HG03139 (cell line): Measurements from ENCODE around the gene TMEM60.

ENCODE experiments used
- ATAC-seq: cut with Tn5 transposase; IDR thresholded peaks from one replicate; pipeline ENCODE4 v1.9.1; 2021; ENCODE audit not compliant: unreplicated experiment

Gene TMEM60

DNA sequence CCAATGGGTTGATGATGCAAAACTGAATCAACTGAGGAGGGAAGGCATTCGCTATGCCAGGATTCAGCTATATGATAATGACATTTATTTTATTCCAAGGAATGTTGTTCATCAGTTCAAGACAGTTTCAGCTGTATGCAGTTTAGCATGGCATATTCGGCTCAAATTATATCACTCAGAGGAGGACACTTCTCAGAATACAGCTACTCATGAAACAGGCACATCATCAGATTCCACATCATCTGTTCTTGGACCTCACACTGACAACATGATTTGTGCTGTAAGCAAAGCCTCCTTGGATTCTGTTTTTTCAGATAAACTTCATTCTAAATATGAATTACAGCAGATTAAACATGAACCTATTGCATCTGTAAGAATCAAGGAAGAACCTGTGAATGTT is 19.7 kb downstream of the TMEM60 start:
- no peak for ATAC-seq

DNA sequence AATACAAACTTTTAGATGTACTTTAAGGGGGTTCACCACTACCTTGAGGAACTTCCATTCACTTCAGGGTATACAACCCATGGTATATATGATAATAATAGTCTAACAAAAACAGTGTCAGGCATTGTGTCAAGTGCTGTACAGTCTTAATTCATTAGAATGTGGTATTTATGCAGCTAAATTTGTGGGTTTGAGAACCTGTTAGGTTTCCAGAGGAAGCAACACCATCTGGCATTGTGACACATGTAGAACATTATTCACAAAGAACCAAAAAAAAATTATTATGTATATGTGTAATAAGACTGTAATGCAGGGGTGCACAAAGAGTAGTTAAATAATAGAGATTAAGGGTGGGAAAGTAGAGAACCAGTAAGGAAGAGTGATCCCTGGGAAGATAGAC is 26.3 kb downstream of the TMEM60 start:
- ATAC-seq: no peak

DNA sequence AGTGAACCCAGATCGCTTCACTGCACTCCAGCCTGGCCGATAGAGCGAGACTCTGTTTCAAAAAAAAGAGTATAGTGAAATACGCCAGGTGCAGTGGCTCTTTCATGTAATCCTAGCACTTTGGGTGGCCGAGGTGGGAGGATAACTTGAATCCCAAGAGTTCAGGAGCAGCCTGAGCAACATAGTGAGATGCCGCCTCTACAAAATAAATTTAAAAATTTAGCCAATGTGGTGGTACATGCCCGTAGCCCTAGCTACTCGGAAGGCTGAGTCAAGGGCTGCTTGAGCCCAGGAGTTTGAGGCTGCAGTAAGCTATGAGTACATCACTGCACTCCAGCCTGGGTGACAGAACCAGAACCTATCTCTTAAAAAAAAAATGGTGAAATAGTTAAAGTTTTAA is 27.9 kb downstream of the TMEM60 start:
- ATAC-seq: no peak

DNA sequence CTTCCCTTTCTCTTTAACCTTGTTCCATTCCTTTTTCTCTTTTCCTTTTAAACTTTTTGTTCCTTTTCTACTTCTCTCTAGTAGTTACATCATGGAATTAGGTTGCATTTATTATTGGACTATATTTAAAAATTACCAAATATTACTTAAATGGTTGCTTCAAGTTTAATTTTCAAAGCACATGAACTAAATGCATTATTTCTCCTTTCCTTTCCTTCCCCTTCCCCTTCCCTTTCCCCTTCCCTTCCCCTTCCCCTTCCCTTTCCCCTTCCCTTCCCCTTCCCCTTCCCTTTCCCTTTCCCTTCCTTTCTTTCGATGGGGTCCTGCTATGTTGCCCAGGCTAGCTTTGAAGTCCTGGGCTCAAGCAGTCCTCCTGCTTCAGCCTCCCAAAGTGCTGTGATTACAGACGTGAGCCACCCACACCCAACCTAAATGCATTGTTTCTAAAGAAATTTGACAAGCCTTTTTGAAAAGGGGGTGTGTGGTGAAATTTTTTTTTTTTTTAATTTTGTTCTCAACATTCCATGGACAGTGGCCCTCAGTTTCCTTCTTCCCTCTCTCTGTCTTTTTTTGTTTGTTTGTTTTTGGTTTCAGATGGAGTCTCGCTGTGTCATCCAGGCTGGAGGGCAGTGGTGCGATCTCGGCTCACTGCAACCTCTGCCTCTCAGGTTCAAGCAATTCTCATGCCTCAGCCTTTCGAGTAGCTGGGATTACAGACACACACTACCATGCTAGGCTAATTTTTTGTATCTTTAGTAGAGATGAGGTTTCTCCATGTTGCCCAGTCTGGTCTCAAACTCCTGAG is 31.2 kb downstream of the TMEM60 start:
- no peak for ATAC-seq

DNA sequence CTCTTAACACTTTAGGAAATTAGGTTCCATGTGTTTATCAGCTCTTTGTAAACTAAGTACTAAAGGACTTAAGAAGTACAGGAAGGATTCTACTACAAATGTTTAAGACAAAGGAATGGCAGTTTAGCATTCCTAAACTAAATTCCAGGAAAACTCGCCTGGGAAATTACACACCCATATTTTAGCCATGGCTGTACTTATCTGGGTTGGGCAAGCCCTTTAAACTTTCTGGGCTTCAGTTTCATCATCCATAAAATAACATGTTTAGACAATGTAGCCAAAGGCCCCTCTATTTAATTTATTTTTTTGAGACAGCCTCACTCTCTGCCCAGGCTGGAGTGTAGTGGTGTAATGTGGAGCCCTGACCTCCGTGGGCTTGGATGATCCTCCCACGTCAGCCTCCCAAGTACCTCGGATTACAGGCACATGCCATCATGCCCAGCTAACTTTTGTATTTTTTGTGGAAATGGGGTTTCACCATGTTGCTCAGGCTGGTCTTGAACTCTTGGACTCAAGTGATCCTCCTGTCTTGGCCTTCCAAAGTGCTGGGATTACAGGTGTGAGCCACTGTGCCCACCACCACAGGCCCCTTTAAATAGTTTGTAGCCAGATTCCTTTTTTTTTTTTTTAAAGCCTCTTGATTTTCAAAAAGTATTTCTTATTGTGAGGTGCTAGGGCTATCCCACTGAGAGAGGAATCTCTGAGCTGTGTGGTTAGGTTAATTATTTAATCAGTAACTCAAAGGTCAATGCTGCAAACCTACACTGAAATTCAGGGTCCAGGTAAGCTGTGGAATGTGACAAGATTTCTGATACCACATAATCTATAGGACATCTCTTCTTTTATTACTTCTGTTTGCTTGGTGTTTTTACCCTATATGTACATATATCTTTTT is 32.1 kb downstream of the TMEM60 start:
- no peak for ATAC-seq

DNA sequence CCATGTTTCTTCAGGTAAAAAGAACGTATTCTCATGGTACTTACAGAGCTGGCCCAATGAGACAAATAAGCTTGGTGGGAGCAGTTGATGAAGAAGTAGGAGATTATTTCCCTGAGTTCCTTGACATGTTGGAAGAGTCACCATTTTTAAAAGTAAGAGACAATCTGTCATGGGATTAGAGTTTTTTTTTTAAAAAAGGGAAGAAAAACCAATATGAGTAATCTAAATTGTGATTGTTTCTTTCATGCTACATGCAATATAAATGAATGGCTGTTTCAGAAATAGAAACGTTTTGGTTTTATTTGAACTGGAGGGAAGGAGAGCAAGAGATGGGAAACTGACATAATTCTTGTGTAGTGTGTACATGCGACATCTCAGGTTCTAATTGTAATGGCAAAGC is 32.8 kb downstream of the TMEM60 start:
- ATAC-seq: no peak

DNA sequence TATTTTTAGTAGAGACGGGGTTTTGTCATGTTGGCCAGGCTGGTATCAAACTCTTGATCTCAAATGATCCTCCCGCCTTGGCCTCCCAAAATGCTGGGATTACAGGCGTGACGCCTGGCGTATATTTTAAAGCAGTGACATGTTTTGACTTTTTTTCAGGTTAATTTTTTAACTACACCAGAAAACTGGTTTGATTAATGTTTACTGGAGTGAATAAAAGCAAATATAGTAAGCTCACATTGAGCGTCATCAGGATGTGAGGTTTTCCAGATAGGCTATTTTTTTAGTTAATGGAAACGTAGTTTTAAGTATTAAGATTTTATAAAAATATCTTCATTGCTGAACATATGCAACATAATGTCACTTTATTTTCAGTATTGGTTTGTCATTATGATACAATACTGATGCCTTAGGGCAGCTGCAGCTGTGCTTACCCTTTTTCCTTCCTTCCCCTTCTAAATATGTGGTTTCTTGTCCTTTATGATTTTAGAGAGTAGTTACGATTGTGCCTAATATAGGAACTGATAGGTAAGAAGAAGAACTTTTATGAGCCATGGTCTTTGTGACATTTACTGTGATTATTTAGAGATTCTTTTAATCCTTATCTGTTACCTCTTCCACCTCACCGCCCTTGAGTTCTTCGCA is 37.3 kb downstream of the TMEM60 start:
- no peak for ATAC-seq

DNA sequence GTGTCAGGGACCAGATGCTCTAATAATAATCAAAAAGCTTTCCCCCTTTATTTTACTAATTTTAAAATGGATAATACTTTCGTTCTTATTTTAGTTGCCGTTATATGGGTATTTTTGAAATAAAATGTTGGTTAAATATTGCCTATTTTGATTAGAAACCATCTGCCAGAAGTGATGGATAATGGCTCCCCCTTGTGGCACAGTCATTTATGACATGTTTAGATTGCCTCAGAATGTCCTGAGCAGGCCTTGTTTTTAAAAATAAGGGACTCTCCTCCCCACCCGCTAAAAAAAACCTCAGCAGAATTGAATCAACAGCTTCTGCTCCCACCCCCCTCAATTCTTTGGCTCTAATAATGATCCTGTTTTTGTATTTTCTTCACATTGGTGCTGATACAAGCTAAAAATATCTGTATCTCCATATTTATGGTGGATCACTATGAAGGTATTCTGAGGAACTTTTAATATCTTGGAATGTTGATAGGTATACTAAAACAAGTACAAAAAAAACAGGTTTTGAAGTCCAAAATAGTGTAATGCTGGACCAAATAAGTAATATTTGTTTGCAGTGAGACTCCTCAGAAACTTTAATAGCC is 38.8 kb downstream of the TMEM60 start:
- ATAC-seq: no peak

DNA sequence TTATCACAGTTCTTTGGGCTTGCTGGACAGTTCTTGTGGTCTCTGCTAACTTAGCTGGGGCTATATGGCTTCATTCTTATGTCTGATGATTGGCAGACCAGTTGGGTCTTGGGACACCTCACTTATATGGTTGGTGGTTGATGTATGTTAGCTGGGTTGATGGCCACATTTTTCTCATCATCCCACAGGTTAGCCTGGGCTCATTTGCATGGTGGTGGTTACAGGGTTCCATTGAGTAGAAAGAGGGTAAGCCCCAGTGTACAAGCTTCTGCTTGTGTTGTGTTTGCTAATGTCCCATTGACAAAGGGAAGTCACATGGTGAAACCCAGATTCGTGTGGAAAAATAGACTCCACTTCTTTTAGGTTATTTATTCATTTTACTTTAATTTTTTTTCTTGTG is 40.6 kb downstream of the TMEM60 start:
- ATAC-seq: peak; percentile 78

DNA sequence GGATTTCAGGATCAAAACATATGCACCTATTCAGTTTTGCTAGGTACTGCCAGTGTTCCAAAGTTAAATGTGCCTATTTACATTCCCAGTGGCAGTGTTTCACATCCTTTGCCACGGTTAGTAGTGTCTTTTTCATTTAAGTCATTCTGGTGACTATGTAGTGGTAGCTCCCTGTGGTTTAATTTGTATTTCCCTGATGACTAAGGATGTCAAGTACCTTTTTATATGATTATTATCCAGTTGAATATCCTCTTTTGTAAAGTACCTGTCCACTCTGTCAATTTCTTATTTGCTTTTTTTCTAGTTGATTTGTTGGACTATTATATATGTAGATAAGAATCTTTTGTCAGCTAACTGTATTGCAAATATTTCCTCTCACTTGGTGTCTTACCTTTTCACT is 45.1 kb downstream of the TMEM60 start:
- ATAC-seq: no peak

DNA sequence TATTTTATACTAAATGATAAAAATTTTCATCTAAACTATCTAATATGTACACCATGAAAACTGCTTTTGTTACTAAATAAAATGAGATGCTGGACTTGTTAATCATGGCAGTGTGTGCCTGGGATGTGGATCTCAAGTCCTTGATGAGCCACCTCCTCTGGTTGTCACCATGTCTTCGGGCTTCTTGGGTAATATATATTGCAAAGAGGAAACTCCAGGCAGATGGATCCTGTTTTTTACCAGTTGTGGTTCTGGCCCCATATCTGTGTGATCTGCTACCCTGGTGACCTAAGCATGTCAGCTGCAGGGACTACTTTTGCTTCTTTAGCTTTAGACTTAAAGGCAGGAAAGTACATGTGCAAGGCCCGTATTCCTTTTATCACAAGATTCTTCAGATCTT is 46.2 kb downstream of the TMEM60 start:
- ATAC-seq: no peak

DNA sequence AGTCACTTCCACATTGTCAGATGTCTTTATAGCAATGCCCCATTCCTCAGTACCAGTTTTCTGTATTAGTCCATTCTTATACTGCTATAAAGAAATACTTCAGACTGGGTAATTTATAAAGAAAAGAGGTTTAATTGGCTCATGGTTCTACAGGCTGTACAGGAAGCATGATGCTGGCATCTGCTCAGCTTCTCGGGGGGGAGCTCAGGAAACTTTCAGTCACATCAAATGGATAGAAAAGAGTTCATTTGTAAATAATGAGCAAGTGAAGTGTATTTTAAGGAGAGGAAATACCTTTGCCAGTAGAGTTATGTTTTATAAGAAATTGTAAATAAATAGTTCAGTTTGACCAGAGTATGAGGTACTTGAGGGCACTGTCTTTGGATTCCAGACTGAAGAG is 50.5 kb downstream of the TMEM60 start:
- no peak for ATAC-seq

DNA sequence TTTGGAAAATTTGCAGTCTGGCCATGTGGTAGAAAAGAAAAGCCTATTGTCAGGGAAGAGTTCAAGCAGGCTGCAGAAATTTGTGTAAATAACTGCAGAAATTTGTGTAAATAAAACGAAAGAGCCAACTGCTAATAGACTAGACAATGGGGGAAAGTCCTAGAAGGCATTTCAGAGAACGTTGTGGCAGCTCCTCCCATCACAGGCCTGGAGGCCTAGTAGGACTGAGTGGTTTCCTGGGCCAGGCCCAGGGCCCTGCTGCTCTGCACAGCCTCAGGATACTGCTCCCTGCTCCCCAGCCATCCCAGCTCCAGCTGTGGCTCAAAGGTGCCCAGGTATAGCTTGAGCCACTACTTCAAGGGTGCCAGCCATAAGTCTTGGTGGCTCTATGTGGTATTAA is 51.1 kb downstream of the TMEM60 start:
- ATAC-seq: no peak

DNA sequence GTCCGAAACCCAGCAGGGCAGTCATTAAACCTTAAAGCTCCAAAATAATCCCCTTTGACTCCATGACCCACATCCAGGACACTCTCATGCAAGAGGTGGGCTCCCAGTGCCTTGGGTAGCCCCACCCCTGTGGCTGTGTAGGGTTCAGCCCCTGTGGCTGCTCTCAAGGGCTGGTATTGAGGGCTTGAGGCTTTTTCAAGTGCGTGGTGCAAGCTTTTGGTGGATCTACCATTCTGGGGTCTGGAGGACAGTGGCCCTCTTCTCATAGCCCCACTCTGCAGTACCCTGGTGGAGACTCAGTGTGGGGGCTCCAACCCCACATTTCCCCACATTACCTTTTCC is 51.4 kb downstream of the TMEM60 start:
- no peak for ATAC-seq

DNA sequence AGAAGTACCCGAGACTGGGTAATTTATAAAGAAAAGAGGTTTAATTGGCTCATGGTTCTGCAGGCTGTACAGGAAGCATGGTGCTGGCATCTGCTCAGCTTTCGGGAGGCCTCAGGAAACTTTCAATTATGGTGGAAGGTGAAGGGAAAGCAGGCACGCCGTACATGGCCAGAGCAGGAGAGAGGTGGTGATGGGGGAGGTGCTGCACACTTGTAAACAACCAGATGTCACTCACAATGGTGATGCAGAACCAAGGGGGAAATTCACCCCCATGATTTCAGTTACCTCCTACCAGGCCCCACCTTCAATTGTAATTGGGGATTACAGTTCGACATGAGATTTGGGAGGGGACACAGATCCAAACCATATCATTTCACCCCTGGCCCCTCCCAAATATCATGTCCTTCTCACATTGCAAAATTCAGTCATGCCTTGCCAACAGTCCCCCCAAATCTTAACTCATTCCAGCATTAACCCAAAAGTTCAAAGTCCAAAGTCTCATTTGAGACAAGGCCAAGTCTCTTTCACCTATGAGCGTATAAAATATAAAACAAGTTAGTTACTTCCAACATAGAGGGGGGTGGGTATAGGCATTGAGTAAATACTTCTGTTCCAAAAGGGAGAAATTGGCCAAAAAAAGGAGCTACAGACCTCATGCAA is 51.9 kb downstream of the TMEM60 start:
- no peak for ATAC-seq

DNA sequence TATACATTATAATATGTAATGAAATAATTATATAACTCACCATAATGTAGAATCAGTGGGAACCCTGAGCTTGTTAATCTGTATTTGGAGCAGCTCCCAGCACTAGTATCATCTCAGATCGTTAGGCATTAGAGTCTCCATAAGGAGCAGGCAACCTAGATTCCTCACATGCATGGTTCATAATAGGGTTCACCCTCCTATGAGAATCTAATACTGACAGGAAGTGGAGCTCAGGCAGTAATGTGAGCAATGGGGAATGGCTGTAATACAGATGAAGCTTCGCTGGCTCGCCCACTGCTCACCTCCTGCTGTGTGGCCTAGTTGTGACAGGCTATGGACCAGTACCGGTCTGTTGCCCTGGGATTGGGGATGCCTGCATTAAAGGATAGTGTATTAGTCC is 52.5 kb downstream of the TMEM60 start:
- ATAC-seq: no peak
